GM21723 (cell line): ENCODE data around the gene WDFY2.

Experiments used
- ATAC-seq: cut with Tn5 transposase; IDR thresholded peaks from one replicate; pipeline ENCODE4 v1.9.1; 2021; ENCODE audit warnings: mild to moderate bottlenecking, moderate library complexity; ENCODE audit not compliant: unreplicated experiment

WDFY2 gene

DNA sequence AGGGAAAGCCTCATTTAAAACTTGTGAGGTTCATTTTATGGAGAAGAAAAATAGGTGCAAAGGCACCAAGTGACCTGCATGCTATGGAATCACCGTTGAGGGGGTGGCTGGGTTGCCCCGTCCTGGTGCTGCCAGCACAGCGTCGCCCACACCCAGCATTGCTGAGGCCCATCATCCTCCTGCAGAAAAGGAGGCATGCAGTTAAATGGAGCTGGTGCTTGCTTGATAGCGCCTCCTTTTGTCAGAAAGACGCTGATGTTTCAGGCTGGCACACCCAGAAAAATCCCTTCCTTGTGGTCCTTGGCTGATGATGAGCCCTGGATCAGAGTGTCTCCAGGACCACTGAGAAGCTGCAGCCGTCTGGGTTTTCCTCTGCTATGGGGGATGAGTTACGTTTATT, 182.8 kb downstream of the WDFY2 start:
- ATAC-seq: no peak

DNA sequence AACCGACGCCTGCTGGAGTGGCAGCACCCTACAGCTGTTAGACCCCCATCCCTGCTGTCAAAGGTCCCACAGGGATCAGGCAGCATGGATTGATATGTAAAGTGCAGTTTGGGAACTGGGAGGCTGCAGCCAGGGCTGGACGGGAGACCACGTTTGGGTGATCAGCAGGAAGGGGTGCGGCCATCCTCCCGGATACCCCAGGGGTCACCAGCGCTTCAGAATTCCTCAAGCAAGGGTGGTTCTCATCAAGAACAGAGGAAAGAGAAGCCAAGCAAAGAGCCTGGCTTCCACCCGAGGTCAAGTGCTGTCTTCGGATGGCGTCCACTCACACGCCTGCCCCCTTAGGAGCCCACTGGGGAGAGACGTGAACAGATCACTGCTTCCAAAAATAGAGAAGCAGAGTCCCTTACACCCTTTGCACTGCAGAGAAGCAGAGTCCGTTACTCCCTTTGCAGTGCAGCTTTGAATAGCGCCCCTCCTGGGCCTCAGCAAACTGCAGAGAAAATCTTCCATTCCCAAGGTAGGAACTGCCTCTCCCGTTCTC, 184.2 kb downstream of the WDFY2 start:
- no peak for ATAC-seq

DNA sequence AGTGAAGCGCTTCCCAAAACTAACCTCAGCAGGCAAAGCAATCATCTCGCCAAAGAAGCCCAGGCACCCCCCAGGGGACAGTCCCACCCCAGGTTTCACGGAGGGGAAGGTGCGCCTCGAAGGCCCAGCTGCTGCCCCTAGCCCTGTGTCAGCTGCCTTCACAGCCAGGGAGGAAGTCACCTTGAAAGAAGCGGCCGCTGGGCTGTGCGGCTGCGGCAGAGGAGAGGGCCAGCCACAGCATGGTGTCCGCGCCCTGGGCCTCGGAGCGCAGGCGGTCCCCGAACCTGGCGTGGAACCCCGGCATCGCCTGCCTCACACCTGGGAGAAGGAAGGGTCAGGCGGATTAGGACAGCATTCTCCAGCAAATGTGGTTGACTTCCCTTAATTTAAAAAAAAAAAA, 184.7 kb downstream of the WDFY2 start:
- ATAC-seq: no peak

DNA sequence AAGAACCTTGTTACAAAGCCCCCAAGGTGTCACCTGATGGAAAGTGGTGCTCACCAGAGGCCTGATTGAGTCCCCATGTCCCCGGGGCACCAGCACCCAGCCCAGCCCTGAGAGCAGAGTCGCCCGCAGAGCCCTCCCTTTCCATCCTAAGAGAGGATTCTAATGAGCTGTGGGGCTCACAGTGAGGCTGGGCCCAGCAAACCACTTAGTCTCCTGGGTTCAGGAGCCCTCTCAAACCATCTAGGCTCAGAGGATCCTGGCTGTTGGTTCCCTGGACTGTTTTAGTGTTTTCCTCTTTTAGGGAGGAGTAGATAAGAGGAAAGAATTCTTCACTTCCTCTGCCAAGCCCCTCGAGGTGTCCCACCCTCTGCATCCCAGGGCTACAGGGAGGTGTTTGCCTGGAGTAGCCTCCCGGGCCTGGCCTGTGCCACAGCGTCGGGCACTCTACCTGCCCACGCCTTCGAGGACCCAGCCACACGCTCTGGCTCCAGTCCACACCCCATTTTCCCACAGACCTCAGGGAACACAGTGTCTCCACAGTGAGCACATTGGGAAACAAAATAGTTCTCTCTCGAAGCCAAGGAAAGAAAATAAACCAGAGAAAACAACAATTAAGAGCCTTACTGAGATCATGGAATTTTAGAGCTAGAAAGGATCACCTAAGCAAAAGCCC, 185.3 kb downstream of the WDFY2 start:
- ATAC-seq: no peak

DNA sequence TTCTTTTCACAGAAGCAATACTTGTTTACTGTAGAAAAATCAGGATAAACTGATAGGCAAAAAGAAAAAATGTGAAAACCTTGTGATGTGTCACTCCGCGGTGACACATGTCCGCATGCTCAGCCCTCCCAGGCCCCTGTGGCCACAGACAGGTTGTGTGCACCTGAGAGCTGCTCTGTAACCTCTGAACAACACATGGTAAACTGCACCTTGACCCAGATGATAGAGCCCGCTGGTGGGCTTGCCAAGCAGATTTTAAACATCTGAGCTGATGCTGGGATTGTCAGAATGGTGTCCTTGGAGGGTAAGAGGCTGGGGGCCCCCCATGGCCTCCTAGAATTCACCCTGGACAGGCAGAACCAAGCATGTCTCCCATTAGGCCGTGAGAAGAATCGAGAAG, 185.9 kb downstream of the WDFY2 start:
- ATAC-seq: no peak

DNA sequence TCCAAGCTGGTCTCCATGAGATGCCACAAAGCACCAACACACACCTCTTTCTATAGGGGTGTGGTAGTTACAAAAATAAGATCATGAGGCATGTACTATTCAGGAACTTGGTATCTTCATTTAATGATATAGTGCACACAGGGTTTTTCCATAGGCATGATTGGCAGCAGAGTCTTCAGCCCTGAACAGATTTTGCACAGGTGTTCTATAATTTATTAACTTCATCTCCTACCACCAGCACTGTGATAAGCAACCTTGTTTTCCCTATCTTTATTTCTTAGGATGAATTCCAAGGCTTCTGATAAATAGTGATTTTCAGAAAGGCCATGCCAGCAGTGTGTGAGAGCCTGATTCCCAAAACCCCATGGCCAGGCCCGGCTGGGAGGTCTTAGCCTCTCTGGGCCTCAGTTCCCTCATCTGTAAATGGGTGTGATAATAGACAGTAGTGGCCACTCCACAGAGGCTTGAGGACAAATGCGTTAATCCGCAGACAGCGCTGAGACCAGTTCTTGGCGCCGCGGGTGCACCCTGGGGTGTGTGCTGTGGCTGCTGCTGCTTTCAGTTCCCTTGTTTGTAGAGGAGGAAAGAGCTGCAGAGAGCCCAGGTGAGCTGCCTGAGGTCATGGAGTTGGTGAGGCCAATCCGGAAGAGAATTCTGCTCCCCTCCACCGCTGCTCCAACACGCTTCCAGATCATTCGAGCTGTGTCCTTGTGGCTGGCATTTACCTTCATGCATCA, 186.6 kb downstream of the WDFY2 start:
- no peak for ATAC-seq

DNA sequence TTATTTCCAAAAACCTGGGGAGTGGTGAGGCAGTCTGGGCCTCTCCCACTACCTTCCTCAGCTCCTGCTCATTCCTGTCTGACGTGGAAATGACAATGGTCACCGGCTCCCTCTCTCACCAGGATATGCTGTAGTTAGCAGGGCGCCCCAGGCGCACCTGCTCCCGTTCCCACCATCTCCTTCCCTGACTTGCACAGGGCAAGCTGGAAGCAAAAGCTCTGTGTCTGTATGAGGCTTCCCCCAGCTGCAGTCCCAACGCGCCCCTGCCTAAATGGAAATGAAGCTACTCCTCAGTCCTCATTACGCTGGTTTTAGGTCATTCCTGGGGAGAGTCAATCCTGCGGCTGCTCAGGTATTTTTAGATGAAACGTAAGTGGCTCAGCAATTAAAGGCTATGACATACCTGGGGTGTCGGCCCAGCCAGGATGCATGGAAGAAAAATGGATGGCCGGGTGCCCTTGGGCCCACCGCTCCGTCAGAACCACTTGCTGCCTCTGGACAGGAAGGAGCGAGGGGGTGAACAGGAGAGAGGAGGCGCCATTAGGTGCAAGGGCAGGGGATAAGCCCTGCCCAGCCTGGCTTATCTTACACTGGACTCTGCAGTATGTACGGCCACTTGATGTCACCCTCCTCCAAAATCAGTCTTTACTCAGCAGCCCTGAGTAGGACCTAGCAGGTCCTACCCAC, 187.3 kb downstream of the WDFY2 start:
- no peak for ATAC-seq

DNA sequence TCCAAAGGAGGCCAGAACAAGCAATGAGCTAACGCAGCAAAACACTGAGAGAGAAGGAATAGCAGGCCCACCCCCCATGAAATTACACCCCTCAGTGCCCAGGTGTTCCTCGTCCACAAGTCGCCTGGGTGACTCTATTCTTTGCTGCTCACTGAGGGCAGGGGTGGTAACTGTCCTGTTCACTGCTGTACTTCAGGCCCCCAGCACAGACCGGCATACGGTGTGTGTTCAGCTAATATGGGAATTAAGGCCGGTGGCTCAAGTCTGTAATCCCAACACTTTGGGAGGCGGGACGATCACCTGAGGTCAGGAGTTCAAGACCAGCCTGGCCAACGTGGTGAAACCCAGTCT, 187.8 kb downstream of the WDFY2 start:
- no peak for ATAC-seq

DNA sequence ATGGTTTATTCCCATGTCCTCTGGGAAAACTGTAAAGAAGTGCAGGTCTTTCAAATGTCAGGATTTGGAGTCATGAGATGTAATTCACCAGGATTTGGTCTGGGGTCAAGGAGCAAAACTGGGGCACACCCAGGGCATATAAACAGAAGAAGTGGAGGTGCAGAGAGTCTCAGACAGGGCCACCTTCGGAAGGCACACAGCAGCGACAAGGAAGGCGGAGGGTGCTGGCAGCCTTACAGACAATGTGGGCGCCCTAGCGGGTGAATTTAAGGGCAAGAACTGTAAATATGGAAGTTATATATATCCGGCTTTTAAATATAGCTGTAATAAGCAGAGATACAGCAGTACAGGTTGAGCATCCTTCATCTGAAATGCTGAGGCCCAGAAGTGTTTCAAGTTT, 188.5 kb downstream of the WDFY2 start:
- ATAC-seq: no peak

DNA sequence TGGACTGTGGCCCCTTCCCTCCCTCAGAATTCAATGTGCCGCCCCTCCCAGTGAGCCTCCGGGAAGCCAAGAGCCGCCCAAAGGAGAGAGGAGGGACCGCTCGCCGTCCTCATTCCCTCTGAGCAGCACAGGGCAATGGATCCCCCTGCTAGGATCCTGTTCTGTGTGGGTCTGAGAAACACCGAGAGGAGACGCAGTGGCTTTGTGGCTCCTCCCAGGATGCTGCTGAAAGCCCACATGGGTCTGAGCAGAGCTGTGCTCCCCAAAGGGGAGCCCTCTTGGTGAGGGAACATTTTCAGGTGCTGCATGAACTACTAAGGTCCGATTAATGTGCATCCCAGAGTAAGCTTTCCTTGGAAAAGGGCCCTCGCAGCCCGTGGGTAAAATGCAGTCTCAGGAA, 189.3 kb downstream of the WDFY2 start:
- ATAC-seq: no peak

DNA sequence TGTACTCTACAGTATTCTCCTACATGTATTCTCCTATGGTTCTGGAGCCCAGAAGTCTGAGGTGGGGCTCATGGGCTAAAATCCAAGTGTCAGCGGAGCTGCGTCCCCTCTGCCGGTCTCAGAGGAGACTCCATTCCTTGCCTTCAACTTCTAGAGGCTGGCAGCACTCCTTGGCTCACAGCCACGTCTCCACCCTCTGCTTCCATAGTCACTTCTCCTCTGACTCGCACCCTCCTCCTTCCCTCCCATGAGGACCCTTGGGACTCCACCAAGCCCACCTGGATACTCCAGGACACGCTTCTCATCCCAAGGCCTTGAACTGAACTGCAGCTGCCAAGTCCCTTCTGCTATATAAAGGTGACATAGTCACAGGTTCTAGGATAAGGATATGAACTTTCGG, 191.9 kb downstream of the WDFY2 start:
- no peak for ATAC-seq

DNA sequence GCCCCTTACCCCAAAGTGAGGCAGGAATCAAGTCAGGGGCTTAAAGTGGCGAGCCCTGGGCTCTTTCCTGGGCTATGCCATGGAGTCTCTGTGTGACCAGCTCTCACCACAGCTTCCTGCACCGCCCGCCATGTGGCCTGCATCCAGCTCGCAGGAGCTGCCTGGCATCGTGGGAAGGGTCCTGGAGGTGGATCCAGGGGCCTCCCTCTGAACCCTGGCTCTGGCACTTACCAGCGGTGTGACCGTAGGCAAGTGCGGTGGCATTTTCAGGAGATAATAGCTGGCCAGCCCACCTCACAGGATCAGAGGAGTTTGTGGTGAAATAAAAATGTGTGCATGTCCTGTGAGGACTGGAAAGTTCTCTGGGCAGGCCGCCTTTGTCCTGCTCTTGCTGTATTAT, 193.7 kb downstream of the WDFY2 start:
- ATAC-seq: no peak

DNA sequence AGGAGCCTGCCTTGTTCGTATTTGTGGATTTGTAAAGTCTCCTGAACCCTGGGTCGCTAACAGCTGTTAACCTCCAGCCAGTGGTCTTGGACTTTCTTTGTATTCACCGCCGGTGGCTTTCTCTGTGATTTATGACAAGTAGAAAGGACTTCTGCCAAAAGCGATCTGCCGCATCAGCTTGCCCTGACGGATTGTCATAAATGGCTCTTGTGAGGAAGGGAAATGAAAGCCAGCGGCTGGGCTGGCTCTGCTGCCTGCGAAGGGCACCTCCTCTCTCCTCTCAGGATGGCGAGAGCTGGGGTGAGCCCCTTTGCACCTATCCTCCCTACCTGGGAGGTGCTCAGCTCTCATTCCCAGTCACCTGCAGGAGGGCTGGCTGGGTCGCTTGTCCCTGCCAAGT, 194.1 kb downstream of the WDFY2 start:
- ATAC-seq: no peak

DNA sequence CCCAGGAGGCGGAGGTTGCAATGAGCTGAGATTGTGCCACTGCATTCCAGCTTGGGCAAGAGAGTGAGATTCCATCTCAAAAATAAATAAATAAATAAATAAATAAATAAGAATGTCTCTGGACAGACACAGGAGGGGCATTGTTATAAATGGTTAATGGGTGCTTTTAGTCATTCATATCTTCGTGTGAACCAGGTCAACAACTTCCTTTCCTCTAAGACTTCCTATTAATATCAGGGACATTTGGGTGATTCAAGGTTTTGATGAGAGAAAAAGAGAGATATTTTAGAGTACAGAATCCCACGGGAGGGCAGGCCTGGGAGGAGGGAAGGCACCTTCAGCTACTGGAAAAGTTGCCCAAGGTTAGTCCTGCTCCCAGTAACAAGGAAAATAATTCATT, 195.8 kb downstream of the WDFY2 start:
- ATAC-seq: no peak

DNA sequence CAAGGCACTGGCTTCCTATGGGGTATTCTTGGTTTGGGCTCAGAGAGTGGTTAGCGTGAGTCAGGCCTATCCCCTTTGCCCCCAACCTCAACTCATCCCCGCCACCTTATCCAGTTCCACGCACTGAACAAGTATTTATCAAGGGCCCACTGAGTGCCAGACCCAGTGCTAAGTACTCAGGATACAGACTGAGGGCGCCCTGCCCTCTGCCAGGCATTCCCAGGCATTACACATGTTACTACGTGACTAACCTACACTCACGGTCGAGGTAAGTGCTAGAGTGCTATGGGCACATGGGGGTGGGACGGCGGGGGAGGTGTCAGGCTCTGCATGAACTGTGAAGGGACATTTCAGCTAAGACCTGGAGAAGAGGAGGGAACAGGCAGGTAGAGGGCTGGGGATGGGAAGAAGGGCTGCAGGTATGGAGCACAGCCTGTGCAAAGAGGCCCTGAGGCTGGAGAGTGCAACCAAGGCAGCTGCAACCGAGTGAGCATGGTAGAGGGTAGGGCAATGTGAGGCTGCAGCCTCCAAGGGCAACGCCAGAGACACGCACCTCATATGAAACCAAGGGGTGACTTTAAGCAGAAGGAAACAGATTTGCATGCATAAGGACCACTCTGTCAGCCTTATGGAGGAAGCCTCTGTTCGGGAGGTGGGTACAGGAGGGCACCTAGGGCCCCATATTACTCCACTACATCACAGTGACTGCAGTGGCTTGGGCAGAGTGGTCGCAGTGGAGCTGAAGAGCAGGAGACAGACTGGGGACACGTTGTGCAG, 197.2 kb downstream of the WDFY2 start:
- no peak for ATAC-seq

DNA sequence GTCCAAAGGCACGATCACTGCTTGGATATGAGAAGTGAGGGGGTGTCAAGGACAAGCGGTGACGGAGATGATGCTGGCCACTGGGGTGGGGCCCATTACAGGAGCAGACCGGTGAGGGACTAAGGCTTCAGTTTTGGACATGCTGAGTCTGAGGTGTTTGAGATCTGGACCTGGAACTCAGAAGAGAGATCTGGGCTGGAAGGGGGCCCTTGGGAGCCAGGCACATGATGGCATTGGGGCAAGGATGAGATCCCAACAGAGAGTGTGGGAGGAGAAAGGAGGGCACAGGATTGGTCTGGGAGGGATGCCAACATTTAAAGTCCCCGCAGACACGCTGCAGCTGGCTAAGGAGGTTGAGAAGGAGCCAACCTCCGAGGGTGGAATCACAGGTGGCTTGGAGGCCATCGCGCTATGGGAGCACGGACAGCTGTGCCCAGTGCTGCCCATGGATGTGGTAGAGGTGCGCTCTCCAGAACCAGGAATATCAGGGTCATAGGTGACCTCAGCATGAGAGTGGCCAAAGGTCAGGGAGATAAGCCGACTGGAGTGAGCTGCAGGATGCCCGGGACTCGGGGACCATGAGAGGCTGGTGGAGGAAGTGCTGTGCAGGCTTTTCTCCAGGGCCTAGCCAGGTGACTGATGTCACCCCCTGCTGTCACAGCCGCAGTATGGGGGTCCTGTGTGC, 197.9 kb downstream of the WDFY2 start:
- no peak for ATAC-seq

DNA sequence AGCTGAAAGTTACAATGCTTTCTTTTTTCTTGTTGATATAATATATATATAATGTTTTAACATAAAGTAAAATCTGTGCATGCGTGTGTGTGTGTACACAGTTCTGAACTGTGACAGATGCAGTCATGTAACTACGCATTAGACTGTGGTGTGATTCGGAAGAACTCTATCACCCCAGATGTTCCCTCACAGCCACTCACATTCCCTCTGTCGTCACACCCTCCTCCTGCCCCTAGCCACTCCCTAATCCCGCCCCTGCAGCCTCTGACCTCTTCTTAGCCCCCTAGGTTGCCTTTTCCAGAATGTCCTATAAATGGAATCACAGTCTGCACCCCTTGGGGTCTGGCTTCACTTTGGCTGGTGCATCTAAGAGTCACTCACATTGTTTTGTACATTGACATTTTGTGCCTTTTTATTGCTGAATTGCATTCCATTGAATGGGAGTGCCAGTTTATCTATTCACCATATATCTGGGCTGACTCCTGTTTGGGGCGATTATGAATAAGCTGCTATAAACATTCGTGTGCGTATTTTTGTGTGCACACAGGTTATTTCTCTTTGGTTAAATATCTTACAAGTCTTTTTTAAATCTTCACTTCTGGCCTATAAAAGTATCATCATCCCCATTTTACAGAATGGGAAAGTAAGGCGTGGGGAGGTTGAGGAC, 199.3 kb downstream of the WDFY2 start:
- ATAC-seq: no peak

DNA sequence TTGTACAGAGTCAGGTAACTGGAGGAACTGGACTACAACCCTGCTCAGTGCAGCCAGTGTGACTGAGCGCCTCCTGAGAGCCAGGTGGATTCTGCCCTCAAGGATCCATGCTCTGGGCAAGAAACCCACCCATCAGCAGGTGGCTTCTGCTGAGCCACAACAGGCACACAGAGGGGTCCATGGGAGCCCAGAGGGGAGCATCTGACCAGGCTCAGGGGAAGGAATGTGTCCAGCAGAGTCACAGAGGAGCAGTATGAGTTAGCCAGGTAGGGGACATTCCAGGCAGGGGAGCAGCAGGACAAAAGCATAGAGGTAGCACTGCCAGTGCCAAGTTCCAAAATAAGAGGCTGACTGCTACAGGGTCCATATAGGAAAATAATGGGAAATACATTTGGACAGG, 199.8 kb downstream of the WDFY2 start:
- no peak for ATAC-seq

DNA sequence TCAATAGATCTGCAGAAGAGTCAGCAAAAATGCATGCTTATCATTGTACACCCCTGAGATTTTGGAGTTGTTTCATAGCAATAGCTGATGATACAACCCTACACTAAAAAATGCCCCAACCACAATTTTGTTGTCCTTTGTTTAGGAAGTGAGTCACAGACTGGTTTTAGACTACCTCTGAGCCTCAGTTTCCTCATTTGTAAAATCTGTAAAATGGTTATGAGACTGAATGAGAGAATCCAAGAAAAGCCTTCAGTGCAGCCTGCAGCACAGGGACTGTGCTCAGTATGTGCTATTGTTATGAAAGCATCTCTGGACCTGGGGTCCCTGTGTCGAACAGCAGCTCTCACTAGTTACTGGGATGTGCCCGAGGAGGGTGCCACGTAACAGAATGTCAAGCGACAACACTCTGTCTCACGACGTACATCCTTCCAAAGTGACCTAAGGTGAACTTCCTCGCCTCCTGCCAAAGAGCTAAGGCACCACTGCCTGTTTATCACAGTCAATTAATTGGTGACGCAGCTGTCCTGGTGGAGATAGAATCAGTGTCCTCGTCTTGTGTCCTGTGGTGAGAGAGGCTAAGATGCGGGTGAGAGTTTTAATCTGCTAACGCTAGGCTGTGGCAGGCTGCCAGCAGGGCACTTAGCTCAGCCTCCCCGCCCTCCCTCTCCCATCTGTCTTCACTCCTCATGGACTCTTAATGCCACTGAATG, 201.6 kb downstream of the WDFY2 start:
- no peak for ATAC-seq
